HCT116 (cell line): ENCODE data around the gene SERINC1. TPM values are rescaled to one million over a fixed set of nuclear protein-coding genes. Genes with fewer than 3 reads are reported as not detected.

Experiments used
- ATAC-seq: fragments of 200-7000 bp; cut with Tn5 transposase; 2 replicates; pipeline ENCODE4 v1.9.1; 2020; ENCODE audit warnings: mild to moderate bottlenecking, moderate library complexity
- BruUV-seq: library from RNA; stranded (reverse); fragments of 400-500 nt; replicated peaks from 2 replicates; lab custom pipeline; 2021; lab: Mats Ljungman, UMichigan
- CTCF ChIA-PET: fragments of 300-600 bp; sonication (Branson Sonifier 250); formaldehyde crosslinking; loops from one replicate; lab custom pipeline; 2021; ENCODE audit warnings: antibody characterized with exemption; lab: Charles Lee
- POLR2A ChIA-PET: fragments of 300-600, 350-600 bp; sonication (Branson Sonifier 250); formaldehyde crosslinking; loops from one replicate; lab custom pipeline; 2021; ENCODE audit warnings: antibody characterized with exemption; lab: Charles Lee
- RAD21 ChIA-PET, 2 experiments: fragments of 300-600 bp; sonication (Branson Sonifier 250); formaldehyde crosslinking; loops; one replicate each; lab custom pipeline; 2023; ENCODE audit warnings: low total read pairs in 2 of 2; ENCODE audit not compliant: uncharacterized antibody in 2 of 2, unreplicated experiment in 2 of 2, low non-redundant PET in 1 of 2; lab: Charles Lee
- DNase-seq: peaks from one replicate; pipeline ENCODE4 v3.0.0-alpha.2; 2010; ENCODE audit warnings: low read depth, low spot score
- H2AFZ ChIP-seq: fragments of 200-600 bp; shearing (Covaris generic), sonication (generic); 2 replicates; pipeline ENCODE4 v1.6.1; 2017; ENCODE audit warnings: low read depth, mixed run types, mixed read lengths, antibody characterized with exemption, low read length; ENCODE audit not compliant: poor library complexity, severe bottlenecking
- H3K27ac ChIP-seq: 2 replicates; pipeline ENCODE4 v1.5.1; 2012; ENCODE audit warnings: low read depth, low read length
- H3K27me3 ChIP-seq: fragments of 200-600 bp; sonication (generic); 2 replicates; pipeline ENCODE4 v1.6.1; 2016; ENCODE audit warnings: mixed run types, low read length, mixed read lengths; ENCODE audit not compliant: insufficient read depth
- H3K36me3 ChIP-seq, 2 experiments: fragments of 200-500 bp in 1 of 2; fragments of 200-600 bp in 1 of 2; sonication (Bioruptor generic) in 1 of 2; sonication (generic) in 1 of 2; 2 replicates each; pipeline versions ENCODE4 v1.5.1 to v1.6.1; 2014 to 2016; ENCODE audit warnings: low read length in 2 of 2, inconsistent platforms in 1 of 2, mixed read lengths in 1 of 2, mixed run types in 1 of 2; ENCODE audit not compliant: insufficient read depth in 2 of 2, control insufficient read depth in 1 of 2
- H3K4me1 ChIP-seq, 2 experiments: fragments of 200-600 bp in 1 of 2; sonication (generic) in 1 of 2; 2 replicates each; pipeline versions ENCODE4 v1.5.1 to v1.6.1; 2012 to 2017; ENCODE audit warnings: low read length in 2 of 2, inconsistent platforms in 1 of 2, mild to moderate bottlenecking in 1 of 2, mixed read lengths in 1 of 2, mixed run types in 1 of 2, moderate library complexity in 1 of 2; ENCODE audit not compliant: insufficient read depth in 2 of 2, control insufficient read depth in 1 of 2
- H3K4me2 ChIP-seq: fragments of 200-600 bp; sonication (generic); 2 replicates; pipeline ENCODE4 v1.6.1; 2017; ENCODE audit warnings: mixed run types, low read length, mixed read lengths
- H3K4me3 ChIP-seq, 2 experiments: fragments of 200-600 bp in 1 of 2; sonication (generic) in 1 of 2; replicated peaks in 1 of 2; 2 replicates each; pipeline ENCODE4 v1.5.1; 2011 to 2016; ENCODE audit warnings: low read length in 2 of 2, control low read depth in 1 of 2, low read depth in 1 of 2, mild to moderate bottlenecking in 1 of 2, mixed read lengths in 1 of 2, mixed run types in 1 of 2
- H3K79me2 ChIP-seq: fragments of 200-600 bp; sonication (generic); 2 replicates; pipeline ENCODE4 v1.6.1; 2017; ENCODE audit warnings: mild to moderate bottlenecking, mixed run types, low read length, moderate library complexity, mixed read lengths; ENCODE audit not compliant: insufficient read depth
- H3K9ac ChIP-seq: fragments of 200-600 bp; sonication (generic); 2 replicates; pipeline ENCODE4 v1.6.1; 2016; ENCODE audit warnings: low read length, mixed read lengths
- H3K9me2 ChIP-seq: fragments of 200-600 bp; sonication (generic), shearing (Covaris generic); 2 replicates; pipeline ENCODE4 v1.6.1; 2017; ENCODE audit warnings: mixed run types, mild to moderate bottlenecking, moderate library complexity; ENCODE audit not compliant: insufficient read depth
- H3K9me3 ChIP-seq, 2 experiments: fragments of 200-500 bp in 1 of 2; fragments of 200-600 bp in 1 of 2; sonication (Bioruptor generic) in 1 of 2; sonication (generic) in 1 of 2; 2 replicates each; pipeline ENCODE4 v1.6.1; 2014 to 2017; ENCODE audit warnings: low read length in 2 of 2, mixed read lengths in 2 of 2, inconsistent platforms in 1 of 2, low read depth in 1 of 2, mild to moderate bottlenecking in 1 of 2, mixed run types in 1 of 2, moderate library complexity in 1 of 2; ENCODE audit not compliant: control insufficient read depth in 1 of 2, insufficient read depth in 1 of 2
- H4K20me1 ChIP-seq: fragments of 200-600 bp; sonication (generic), shearing (Covaris generic); 2 replicates; pipeline ENCODE4 v1.6.1; 2017; ENCODE audit warnings: mixed run types, mild to moderate bottlenecking, moderate library complexity; ENCODE audit not compliant: insufficient read depth
- ATF3 ChIP-seq: IDR thresholded peaks from 2 replicates; pipeline ENCODE4 v1.6.1; 2012
- CBX3 ChIP-seq: IDR thresholded peaks from 2 replicates; pipeline ENCODE4 v1.6.1; 2012; ENCODE audit warnings: low read depth
- CEBPB ChIP-seq: IDR thresholded peaks from 2 replicates; pipeline ENCODE4 v1.6.1; 2012; ENCODE audit warnings: low read depth
- EGR1 ChIP-seq: IDR thresholded peaks from 2 replicates; pipeline ENCODE4 v1.6.1; 2012; ENCODE audit warnings: low read depth
- ELF1 ChIP-seq: IDR thresholded peaks from 2 replicates; pipeline ENCODE4 v1.6.1; 2012; ENCODE audit warnings: low read depth, borderline replicate concordance
- FOSL1 ChIP-seq: IDR thresholded peaks from 2 replicates; pipeline ENCODE4 v1.6.1; 2012; ENCODE audit warnings: low read depth
- POLR2A ChIP-seq: IDR thresholded peaks from 2 replicates; pipeline ENCODE4 v1.7.0; 2011; ENCODE audit warnings: borderline replicate concordance; ENCODE audit not compliant: insufficient read depth, insufficient read length; ENCODE audit errors: extremely low read depth
- POLR2AphosphoS5 ChIP-seq: IDR thresholded peaks from 2 replicates; pipeline ENCODE4 v1.6.1; 2011; ENCODE audit warnings: mild to moderate bottlenecking, low read depth, low read length, moderate library complexity
- RAD21 ChIP-seq: IDR thresholded peaks from 2 replicates; pipeline ENCODE4 v1.6.1; 2012; ENCODE audit warnings: low read depth, mild to moderate bottlenecking
- SRF ChIP-seq: IDR thresholded peaks from 2 replicates; pipeline ENCODE4 v1.6.1; 2012; ENCODE audit warnings: low read depth
- TCF7L2 ChIP-seq: IDR thresholded peaks from 2 replicates; pipeline ENCODE4 v1.7.0; 2011; ENCODE audit warnings: borderline replicate concordance, inconsistent platforms; ENCODE audit not compliant: insufficient read depth, insufficient read length; ENCODE audit errors: extremely low read depth
- YY1 ChIP-seq: IDR thresholded peaks from 2 replicates; pipeline ENCODE4 v1.6.1; 2011; ENCODE audit warnings: low read length, low read depth, moderate library complexity, mild to moderate bottlenecking; ENCODE audit not compliant: insufficient replicate concordance; ENCODE audit errors: extremely low read depth
- ZBTB33 ChIP-seq: IDR thresholded peaks from 2 replicates; pipeline ENCODE4 v1.6.1; 2011; ENCODE audit warnings: mild to moderate bottlenecking, low read length, moderate library complexity; ENCODE audit not compliant: insufficient replicate concordance; ENCODE audit errors: extremely low read depth
- ZFX ChIP-seq: fragments of 450-650 bp; IDR thresholded peaks from 2 replicates; pipeline ENCODE4 v1.6.1; 2017
- ZNF274 ChIP-seq: fragments of 200-500 bp; sonication (Bioruptor generic); IDR thresholded peaks from 2 replicates; pipeline ENCODE4 v1.6.1; 2014; ENCODE audit warnings: mild to moderate bottlenecking, low read depth, low read length, inconsistent platforms
- intact Hi-C: fragments of 100-400 bp; cut with micrococcal nuclease; formaldehyde crosslinking; loops from 2 replicates; pipeline ENCODE4 v1.10.0; 2022
- total RNA-seq: library from RNA; stranded (reverse); gene quantifications from one replicate; pipeline ENCODE4 v1.2.1, GENCODE V29; 2021; ENCODE audit not compliant: unreplicated experiment
- TF ChIP-seq, protein P1 (sequence below): IDR thresholded peaks from 2 replicates; pipeline ENCODE4 v1.6.1; 2012

SERINC1 gene
- total RNA-seq, 1 experiment from 2014 or later = 45.2 TPM

- no peak overlapping the region for H3K4me3 ChIP-seq
- intact Hi-C loops = no loop called here
- no TSS peak for BruUV-seq
- H3K4me1 ChIP-seq = no peaks in the 10 kb centered on the region
- TF ChIP-seq, protein P1, sequence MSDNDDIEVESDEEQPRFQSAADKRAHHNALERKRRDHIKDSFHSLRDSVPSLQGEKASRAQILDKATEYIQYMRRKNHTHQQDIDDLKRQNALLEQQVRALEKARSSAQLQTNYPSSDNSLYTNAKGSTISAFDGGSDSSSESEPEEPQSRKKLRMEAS = no peak
- no peak for TF ChIP-seq ZFX
- TF ChIP-seq CEBPB = no peak
- no peak for TF ChIP-seq POLR2AphosphoS5
- TF ChIP-seq SRF = no peak
- no peak for TF ChIP-seq ATF3
- no peak for TF ChIP-seq POLR2A
- TF ChIP-seq TCF7L2 = no peak
- no peak for TF ChIP-seq FOSL1
- no peak for TF ChIP-seq ZBTB33
- no peak for TF ChIP-seq RAD21
- no peak for TF ChIP-seq ZNF274
- TF ChIP-seq YY1 = no peak
- TF ChIP-seq EGR1 = no peak
- no peak for TF ChIP-seq CBX3
- no peak for TF ChIP-seq ELF1
- H3K9me2 ChIP-seq = no peaks in the 10 kb centered on the region
- ATAC-seq = no peak
- no peak overlapping the region for H2AFZ ChIP-seq
- RAD21 ChIA-PET = no interaction called here
- POLR2A ChIA-PET = no interaction called here
- no peaks in the 10 kb centered on the region for H3K79me2 ChIP-seq
- CTCF ChIA-PET = no interaction called here
- no peak overlapping the region for H3K4me2 ChIP-seq
- H3K9me3 ChIP-seq = 0 out of 4 replicates have a peak, but pooled peaks cover 0 to 3% of the 10 kb centered on the region in 2 experiments
- H3K27me3 ChIP-seq = no peaks in the 10 kb centered on the region
- no peak for DNase-seq
- H4K20me1 ChIP-seq = no peaks in the 10 kb centered on the region
- no peak overlapping the region for H3K9ac ChIP-seq
- H3K36me3 ChIP-seq = peaks cover 9 to 37% of the 10 kb centered on the region in 2 experiments; a peak in 3 of 4 replicates
- H3K27ac ChIP-seq = no peak overlapping the region
Observed at GRCh38 chr6:122438975-122439374, 32.6 kb downstream of the SERINC1 start.
